Measurements from ENCODE around the gene STARD13.
"Not testable (repeated sequence)": the region's sequence is repeated elsewhere in the genome, so short reads cannot be mapped to it uniquely, and the experiment has no call there.

The STARD13 gene

DNA sequence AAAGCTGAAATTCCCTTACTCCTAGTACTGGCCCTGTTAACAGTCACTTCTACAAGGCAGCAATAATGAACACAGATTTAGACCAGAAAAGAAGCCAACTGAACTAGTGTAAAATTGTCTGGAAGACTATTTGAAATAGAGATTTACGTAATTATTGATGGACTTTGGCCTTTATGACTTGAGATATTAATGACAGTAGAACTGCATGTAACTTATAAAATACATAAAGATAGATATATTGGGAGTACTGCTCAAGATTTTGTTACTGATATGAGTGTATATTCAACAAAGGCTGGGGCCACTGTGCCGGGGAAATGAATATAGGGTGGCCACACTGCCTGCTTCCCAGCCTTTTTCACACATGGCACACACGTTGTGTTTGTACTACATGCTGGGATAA, 88.8 kb downstream of the STARD13 start:
- no peak for DNase-seq (ENCODE audit: low read depth in 2 of 2)

- DNase-seq (ENCODE audit: low read depth in 2 of 2), result no peak
Observed at GRCh38 chr13:33195693-33196464, 89.7 kb downstream of the STARD13 start.

DNA sequence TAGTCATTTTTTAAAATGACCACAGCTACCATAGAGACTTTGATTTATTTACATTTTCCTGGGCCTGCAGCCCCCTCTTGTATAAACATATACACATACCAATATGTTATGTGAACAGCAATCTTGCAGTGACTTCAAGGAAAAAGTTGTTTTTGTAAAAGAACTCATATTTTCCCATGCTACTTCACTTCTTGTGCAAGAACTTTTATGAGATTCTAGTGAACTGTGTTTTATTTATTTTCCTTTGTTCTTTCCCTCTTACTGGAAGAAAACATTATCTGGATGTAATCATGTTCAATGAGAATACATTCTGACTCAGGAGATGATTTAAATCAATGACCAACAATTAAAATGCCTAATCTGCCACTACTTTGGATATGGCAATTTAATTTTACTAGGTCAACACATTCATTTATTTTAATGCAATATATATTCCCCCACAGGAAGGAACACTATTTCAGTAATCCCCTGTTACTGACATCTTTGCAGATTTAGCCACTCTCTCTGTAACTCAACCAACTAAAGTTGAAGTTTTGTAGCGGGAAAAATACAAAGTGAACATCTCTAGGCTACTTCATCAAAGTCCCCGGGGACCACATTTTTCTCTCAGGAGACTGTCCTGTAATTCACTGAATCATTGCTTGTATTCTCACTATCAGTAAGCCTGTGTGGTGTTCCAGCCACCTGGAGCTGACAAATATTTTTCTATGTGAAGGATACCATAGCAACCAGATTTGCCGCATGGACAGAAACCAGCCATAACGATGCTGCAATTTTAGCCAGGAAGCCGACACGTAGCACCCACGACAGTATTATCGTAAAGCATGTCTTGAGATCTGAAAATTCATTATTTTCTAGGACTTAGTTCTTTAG, 90.5 kb downstream of the STARD13 start:
- no peak for DNase-seq (ENCODE audit: low read depth in 2 of 2)

DNA sequence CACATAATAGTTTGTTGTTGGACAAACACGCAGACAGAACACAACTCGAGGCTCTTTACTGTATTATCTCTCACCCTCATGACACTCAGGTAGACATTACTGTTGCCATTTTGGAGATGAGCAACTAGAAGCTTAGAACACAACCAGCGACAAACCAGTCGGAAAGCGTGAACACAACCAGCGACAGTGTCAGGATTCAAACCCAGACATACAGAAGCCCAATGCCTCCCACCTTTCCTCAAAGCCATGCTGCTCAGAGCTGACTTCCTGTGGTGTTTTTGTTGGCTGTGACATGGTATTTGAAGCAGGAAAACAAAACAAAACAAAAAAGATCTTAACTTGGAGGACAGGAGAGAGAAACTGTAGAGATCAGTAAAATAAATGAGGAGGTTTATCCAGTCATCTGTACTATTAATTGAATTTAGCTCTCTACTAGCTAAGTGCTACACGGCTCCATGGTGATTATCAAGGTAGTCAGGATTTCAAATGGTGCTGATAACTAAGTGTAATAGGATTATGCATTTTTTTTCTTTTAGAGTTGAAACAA, 92.1 kb downstream of the STARD13 start:
- no peak for DNase-seq (ENCODE audit: low read depth in 2 of 2)

DNA sequence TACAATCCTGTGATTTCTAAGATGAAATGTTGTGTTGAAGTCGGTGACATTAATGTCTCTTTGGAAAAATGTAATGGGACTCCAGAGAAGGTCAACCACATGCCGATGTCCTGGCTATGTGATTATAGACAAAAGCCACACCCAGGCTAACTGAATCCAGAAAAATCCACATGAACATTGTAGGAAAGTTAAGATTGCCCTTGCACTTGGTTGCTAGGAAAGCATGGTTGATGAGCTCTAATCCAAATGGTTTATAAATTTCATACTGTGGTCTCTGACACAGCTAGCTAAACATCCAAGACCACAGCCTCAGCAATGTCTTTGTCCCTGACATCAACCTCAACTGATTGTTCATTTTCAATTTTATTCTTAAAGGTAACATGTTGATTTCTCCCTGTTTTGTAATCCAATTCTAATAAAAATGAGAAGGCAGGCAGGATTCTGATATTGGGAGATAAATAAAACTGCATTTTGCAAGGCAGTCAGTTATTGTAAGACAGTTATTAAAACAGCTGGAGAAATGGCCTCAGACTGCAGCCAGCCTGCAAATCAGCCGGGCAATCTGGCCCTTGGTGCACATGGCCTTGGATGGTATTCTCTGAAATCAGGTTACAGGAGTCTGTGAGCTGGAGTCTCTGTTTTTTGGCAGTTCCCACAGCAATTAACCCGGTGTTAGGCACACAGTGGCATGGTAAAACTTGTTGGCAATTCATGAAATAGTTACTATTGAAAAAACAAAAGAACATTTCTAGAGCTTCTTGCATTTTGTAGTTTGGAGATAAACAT, 93.9 kb downstream of the STARD13 start:
- DNase-seq (ENCODE audit: low read depth in 2 of 2), result no peak

DNA sequence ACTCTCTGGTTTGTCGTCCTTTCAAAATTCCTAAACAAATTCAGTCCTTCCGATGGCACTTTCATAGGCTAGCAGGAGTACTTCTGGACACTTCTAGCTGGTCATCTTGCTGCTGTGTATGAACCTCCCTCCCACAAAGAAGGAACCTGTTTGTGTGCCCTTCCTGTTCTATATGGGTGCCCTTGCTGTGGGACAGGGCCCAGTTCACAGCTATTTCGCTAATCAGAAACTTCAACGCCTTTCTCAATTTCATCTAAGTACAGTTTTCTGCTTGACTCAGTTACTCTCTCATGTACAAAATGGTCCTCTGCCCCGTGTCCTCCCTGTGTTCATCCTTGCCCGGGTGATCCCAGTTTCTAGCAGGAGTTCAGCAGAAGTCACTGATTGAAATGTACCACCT, 96.1 kb downstream of the STARD13 start:
- no peak for DNase-seq (ENCODE audit: low read depth in 2 of 2)

- DNase-seq (ENCODE audit: low read depth in 2 of 2), result no peak
Observed at GRCh38 chr13:33188093-33188882, 97.3 kb downstream of the STARD13 start.

- DNase-seq (ENCODE audit: low read depth in 2 of 2), result no peak
Observed at GRCh38 chr13:33186861-33187291, 98.7 kb downstream of the STARD13 start.

GRCh38 chr13:33185853-33186252, 99.7 kb downstream of the STARD13 start:
- no peak for DNase-seq (ENCODE audit: low read depth in 2 of 2)

GRCh38 chr13:33184530-33184929, 101.0 kb downstream of the STARD13 start:
- DNase-seq (ENCODE audit: low read depth in 2 of 2), result no peak

GRCh38 chr13:33184112-33184490, 101.5 kb downstream of the STARD13 start:
- no peak for DNase-seq (ENCODE audit: low read depth in 2 of 2)

DNA sequence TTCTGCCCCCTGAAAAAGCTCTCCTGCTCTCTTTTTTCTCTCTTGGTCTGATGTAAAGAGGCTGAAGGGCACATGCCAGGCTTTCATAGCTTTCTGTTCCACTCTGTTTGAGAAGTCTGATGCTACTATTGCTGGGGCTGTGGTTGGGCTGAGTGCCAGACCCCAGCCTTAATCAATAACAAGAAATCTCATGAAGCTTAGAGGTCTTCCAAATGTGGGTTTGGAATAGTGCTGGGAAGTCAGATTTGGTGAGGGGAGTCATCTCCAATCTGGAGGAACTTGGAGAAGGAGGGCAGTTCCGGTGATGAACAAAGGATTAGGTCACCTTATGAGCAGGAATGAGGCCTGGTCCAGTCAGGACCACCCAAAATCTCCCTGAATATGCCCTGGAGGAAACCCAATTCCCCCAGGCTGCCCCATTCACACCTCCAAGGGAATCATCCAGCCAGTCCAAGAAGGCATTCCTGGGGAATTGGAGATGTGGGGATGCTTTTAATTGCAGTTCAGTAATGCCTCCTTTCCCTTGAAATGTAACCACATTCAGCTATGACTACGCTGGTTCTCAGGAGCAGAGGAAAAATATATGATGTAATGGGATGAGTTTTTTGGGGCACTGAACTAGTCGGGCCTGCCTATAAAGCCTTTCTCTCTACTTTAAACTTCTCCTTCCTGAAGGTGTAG, 102.0 kb downstream of the STARD13 start:
- DNase-seq (ENCODE audit: low read depth in 2 of 2), result no peak

GRCh38 chr13:33182729-33183128, 102.8 kb downstream of the STARD13 start:
- DNase-seq (ENCODE audit: low read depth in 2 of 2), result no peak

- DNase-seq (ENCODE audit: low read depth in 2 of 2), result no peak
Observed at GRCh38 chr13:33181264-33181663, 104.3 kb downstream of the STARD13 start.

DNA sequence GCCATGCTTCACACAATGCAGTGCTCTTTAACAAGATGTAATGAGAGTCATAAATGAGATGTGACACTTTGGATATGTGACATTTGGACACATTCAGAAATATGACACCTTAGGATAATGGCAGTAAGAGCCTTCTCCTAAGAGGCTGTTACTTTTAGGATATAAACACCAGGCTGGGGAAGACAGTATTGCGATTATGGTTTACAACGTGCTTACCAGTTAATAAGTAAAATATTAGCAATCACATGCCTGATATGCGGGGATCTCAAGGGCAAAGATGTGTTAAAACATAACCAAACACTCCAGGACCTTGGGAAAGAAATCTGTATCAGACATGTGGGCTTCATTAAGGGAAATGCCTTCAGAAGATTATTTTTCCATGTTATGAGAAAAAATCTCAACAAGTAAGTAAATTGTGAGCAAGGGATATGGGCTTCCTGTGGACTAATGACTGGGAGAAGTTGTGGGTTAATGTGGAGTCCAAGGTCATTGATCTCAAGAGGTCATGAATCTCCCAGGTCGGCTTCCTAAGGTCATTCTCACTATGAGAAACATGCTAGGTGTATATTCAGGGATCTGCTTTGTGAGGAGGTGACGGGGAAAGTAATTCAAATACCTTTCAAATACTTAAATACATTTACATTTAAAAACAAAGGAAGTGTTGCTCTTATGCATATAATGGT, 105.3 kb downstream of the STARD13 start:
- no peak for DNase-seq (ENCODE audit: low read depth in 2 of 2)

GRCh38 chr13:33179463-33179862, 106.1 kb downstream of the STARD13 start:
- DNase-seq (ENCODE audit: low read depth in 2 of 2), result no peak

DNA sequence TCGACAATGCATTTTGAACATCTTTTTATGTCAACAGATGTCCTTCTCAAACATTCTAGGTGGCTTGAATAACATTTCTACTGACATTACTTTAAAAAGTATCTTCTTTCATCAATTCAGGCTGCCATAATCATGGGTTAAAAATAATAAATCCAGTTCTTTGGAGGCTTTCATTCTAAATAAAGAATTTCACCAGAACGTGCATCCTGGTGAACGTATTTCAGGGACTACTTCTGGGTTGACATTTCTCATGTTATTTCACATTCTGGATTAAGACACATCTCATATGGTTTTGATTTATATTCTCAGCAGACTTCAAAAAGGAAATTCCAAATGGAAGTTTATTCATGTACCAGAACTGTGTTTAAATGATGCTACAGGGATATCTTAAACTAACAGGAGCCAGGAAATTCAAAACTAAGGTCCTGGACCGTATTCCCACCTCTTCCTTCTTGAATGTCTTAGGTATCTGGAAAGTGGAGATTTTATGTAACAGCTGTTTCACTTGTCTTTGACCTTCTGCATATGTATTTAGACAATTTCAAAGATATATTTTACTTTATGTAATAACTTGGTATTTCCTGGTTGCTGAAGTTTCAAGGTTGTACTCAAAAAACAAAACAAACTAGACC, 107.2 kb downstream of the STARD13 start:
- DNase-seq (ENCODE audit: low read depth in 2 of 2), result no peak

DNA sequence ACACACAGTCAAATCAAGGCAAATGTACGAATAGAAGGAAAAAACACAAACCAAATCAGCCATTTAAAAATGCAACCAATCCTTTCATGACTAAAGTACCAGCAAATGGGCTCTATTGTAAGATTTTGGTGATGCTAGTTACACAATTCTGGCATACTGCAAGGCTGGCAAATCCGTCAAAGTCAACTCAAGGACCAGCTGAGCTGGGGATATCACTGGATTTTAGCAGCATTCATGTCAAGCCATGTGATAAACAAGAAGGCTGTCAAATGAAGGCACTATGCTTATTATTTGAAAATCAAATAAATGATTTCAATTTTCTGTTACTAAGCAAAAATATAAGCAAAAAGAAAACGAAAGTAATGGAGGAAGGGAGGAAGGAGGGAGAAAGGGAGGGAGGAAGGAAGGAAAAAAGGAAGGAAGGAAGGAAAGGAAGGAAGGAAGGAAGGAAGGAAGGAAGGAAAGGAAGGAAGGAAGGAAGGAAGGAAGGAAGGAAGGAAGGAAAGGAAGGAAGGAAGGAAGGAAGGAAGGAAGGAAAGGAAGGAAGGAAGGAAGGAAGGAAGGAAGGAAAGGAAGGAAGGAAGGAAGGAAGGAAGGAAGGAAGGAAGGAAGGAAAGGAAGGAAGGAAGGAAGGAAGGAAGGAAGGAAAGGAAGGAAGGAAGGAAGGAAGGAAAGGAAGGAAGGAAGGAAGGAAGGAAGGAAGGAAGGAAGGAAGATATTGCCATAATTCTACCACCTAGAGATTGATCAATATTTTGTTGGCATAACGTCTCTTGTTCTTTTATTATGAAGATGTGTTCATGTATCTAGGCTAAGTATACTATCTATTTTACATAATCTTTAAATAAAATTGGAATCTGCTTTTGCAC, 108.0 kb downstream of the STARD13 start:
- not testable (repeated sequence) for DNase-seq (ENCODE audit: low read depth in 2 of 2)
